Measurements from ENCODE around the gene ACTN4.

GRCh38 chr19:38675611-38676010 is 28.2 kb downstream of the ACTN4 start:
- TF ChIP-seq CTCF (conservative IDR thresholded peaks at IDR 0.05; ENCODE audit: low read length) (peak; percentile 57), EZH2phosphoT487 (IDR thresholded peaks at IDR 0.05; ENCODE audit: borderline replicate concordance) (no peak)
